ENCODE data around the gene ICOS.
"Not testable (repeated sequence)": the region's sequence is repeated elsewhere in the genome, so short reads cannot be mapped to it uniquely, and the experiment has no call there.

Gene ICOS

DNA sequence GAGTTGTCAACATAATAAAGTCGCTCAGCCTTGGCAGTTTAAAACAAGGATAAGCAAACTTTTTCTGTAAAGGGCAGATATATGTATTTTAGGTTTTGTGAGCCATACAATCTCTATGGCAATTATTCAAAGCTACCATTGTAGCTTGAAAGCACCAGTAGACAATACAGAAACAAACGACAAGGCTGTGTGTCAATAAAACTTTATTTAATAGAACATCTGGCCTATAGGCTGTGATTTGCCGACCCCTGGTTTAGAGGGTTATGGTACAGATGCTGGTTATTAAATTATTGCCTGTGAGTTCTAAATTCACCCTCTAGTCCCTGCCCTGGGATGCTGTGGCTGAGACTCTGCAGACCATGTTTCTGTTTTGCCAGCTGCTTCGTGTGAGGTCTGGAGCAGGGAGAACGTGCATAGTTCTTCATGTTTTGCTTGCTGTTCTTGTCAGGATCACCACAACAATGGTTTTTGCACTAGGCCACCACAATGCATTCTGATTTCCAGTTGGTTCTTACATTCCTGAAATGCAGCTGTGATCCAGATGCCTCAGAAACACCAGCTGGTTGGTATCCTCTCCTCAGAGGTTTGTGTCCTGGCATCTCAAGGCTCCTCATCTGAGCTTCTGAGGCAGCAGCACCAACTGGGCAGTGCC is 46.6 kb downstream of the ICOS start:
- no peak for DNase-seq

DNA sequence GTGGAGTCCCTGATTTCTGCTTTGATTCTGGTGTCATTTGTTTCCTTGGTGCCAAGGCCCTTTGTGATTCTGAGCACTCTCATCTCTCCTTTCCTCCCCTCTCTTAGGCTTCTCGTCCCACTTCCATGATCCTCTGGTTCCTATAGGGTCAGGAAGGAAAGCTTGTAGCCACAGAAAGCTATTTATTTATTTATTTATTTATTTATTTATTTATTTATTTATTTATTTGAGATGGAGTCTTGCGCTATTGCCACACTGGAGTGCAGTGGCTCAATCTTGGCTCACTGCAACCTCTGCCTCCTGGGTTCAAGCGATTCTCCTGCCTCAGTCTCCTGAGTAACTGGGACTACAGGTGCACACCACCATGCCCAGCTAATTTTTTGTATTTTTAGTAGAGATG is 49.4 kb downstream of the ICOS start:
- not testable (repeated sequence) for DNase-seq

DNA sequence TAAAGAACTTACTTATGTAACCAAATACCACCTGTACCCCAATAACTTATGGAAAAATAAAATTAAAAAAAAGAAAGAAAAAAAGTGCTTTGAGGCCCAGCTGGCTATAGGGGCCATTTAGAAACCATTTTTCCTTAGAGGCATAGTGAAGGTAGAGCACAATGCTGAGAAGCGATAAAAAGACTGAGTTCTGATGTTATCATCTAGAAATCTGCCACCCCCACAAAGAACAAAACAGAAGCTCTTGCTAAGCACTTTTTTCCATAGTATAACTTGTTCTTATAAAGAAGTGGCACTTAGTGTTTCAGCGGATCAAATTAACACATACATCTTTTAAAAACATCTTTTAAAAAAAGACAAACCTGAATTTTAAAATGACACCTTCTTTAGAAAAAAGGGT is 51.4 kb downstream of the ICOS start:
- DNase-seq = no peak

DNA sequence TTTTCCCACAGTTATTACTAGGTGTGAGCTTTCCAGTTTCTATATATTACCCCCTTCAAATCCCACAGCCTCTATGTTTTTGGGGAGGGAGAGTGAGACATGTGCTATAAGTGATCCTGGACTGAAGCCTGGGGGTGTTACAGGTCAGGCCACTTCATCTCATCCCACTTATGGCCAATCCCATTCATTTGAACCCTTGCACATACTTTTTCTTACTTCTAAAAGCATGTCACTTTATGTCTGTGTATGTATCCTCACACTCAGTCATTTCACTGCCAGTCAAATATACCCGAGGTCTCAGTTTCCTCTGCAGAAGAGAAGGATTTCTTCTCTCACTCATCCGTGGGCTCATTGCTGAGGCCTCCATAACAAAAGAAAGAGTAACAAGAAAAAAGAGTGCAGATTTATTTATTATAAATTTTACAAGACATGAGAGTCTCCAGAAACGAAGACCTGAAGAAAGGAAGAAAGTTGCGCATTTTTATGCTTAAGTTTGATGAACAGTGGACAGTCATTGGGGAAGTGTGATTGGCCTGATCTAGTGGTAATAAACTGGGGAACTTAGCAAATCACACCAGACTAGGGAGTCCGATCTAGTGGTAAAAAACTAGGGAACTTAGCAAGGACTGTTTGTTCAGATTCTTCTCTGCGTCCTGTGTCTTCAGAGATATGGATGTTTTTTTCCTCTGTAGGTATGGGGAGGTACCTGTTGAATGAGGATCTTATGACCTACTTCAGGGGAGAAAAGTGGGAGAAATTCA is 52.1 kb downstream of the ICOS start:
- no peak for DNase-seq

DNA sequence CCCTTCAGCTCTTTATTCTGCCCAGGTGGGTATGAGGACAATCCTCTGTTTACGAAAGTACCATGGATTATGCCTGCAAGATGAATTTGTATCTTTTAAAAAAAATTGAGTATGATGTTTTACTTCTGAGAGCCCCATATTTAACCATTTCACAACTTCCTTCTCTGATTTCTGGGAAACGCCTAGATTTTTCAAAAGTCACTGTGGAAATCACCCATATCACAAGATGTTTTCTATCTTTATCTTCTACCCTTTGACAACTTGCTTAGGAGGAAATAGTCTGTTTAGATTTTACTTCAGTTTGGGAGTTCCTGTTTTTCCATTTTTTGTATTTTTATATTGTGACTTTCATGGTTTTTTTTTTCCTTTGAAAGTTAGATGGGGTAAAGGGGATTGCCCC is 53.0 kb downstream of the ICOS start:
- DNase-seq = no peak

DNA sequence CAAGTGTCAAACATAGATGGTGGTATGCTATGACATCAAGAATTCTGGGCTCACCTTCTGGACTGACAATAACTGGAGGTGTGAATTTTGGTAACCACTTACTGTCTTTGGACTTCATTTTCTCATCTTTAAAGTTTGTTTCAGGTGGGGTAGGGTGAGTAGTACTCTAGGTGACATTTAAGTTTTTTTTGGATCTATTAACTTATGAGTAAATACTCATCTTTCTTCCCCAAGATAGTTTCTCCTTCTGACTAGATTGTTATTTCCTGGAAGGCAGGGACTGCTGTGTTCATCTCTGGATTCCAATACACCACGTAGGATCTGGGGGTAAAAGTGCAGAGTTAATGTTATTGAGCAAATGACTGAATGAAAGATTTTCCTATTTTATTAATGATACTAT is 55.9 kb downstream of the ICOS start:
- DNase-seq = no peak

DNA sequence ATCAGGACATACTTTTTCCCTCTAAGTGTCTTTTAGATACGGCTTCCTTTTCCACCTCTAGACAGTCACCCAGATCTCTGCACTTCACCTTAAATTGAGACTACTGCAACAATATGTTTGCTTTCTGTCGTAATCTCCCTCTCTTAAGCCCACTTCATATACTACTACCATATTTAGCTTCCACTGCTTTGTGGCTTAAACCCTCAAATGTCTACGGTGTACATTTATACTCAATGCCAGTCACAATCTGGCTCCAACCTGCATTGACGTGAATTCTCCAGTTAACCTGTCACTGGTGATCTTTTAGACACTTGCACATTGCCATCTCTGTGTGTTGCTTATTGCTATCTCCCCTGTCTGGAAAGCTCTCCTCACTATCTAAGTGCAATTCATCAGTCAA is 56.4 kb downstream of the ICOS start:
- no peak for DNase-seq

DNA sequence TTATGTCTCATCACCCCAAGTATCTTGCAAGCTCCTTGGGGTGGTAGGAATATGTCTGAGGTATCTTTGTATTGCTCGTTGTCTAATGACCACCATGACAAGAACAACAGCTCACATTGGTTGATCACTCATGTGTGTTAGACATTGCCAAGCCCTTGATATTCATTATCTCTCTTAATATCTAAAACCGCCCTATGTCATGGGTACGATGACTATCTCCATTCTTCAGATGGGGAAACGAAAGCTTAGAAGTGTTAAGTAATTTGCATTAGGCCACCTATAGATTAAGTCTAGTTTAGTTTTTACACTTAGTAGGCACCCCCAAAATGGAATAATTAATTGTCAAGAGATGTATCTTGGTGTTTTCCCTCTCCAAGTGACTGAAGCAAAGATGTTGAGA is 57.0 kb downstream of the ICOS start:
- no peak for DNase-seq

DNA sequence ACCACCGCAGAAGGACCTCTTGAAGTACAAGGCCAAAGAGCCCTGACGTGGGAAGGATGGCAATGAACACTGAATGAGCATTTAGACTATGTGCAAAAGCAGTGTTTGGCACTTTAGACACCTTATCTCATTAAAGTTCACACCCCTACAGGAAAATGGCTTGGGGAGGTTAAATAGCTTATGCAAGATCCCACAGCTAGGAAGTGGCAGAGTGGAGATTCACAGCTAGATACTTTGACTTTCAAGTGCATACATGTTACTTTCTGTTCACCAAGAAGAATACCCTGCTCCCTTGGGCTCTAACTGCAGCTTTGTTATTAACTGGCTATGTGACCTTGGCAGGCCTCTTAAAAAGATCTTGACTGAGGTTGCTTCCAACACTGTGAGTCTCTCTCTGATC is 58.2 kb downstream of the ICOS start:
- no peak for DNase-seq

DNA sequence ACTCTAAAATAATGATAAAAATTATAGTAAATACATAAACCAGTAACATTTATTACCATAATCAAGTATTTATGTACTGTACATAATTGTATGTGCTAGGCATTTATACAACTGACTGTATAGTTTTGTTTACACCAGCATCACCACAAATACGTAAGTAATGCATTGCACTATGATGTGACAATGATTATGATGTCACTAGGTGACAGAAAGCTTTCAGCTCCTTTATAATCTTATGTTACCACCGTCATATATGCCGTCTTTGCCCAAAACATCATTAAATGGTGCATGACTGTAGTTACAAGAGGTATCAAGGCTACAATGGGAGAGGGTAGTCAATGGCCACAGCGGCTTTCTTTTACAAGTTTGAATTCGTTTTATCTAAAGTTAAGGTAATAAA is 60.1 kb downstream of the ICOS start:
- no peak for DNase-seq

DNA sequence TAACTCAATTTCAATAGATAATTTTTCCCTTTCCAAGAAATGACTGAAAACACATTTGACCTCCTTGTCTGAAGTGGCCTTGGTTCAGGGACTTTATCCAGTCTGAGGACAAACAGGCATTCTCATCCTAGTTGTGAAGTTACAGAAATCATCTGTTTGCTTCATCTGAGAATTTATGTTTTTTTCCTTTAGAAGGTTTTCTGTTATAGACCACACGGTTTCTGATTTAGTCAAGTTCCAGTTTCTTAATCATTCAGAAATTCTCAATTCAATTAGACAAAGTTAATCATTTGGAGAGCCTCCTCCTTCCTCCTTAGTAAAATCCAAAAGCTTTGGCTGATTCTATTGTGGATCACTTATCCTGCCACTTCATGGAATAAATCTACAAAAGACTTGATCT is 60.9 kb downstream of the ICOS start:
- DNase-seq = no peak

DNA sequence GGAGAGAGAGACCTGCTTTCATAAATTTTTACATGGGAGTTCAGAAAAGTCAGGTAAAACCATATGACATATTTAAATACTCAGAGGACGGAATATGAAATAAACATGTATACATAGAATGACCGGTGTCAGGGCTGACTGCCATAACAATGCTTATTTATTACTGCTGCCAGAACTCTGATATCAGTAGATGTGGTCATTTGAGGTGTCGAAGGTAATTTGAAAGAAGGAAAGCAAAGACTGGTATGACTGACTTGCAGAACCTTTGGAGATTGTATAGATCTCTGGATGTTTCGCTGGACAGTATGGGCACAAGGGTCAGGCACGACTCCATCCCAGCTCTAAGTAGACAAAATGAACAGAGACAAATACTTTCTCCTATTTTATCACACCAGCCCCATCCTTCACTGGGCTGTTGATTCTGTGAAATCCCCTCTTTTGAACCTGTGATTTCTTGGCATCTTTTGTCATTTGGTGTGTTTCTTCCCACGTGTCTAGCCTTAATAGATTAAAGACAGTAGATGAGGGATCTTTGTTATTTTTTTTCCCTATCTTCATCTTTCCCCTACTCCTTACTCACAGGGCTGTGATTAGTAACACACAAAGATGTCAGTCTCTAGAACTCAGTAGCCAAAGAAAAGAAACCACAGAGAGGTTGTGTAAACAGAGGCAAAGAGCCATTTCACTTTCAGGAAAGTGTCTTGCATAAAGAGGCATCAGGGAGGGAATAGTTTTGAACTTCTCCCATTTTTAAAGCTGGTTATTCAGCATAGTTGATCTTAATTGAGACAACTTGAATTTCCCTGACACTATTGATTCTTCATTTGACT is 61.6 kb downstream of the ICOS start:
- DNase-seq = no peak

DNA sequence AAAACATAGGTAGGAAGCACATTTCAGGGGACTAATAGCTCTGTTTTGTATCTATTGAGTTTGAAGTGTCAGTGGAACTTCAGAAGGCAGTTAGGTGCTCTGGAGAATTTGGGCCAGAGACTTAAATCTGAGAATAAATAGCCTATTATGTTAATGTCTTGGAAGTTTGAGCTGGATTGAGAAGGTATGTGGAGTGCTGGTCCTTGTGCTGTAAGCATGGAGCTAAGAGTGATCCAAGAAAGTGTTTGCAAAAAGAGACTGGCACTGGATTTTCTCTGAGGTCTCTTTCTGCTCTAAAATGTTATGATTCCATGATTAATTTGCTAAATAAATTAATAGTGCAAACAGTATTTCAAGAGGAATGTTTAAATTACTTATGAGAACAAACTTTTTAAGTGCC is 63.3 kb downstream of the ICOS start:
- DNase-seq = no peak

DNA sequence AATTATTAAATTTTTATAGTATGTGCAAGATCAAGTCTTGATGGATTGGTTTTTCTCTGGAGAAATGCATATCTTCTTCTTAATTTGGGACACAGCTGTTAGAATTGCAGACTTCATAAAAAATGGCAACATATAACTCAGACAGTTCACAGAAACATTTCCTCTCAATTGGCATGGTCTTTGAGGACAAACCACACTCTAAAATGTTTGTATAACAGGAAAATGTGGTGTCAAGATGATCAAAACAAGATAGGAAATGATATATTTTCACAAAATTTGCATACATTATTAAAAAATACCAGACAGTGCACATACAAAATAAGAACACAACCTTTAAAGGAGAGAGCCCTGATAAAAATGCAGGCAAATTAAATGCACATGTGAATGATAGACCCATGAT is 63.9 kb downstream of the ICOS start:
- DNase-seq = no peak

DNA sequence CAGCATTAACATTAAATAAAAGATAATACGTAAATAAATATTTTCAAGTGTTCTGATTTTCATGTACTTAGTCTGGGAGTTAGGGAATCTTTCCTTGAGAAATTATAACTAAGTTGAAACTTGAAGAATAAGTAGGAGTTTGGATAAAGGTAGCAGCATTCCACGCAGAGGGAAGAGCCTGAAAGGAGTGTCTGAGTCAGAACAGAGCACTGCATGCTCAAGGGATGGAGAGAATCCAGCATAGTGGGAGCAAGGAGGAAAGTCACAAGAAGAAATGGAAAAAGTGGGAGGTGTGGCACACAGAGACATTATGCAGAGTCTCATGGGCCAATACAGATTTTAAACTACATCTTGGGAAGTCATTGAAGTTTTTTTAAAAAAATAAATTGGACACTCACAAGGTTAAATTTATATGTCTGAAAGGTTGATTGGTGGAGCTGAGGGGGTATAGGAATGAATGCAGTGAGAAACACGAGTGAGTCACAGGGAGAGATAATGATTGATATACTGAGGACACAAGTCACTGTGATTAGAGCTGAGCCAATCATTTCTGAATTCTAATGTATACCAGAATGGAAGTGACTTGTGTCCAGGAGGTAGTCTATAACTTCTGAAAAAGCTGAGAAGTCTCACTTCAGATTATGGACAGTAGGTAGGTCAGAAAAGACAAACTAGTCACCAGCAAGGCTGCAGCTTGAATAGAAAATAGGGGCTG is 66.9 kb downstream of the ICOS start:
- DNase-seq = no peak

DNA sequence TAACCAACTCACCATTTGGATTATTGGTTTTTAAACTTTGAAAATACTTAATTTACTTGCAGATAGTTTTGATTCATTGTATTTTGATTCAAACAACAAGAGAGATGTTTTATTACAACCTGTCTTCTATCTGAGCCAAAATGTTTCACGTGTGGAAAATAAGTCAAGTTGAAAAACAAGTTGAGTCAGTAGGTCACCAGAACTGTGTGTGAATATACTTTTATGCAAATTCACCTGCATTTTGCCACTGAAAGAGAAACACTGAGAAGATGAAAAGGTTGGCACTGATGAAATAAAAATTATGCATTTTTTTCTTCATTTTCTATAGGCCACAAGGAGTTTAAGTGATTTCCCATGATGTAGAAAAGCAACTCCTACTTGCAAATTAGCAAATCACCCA is 68.3 kb downstream of the ICOS start:
- no peak for DNase-seq

DNA sequence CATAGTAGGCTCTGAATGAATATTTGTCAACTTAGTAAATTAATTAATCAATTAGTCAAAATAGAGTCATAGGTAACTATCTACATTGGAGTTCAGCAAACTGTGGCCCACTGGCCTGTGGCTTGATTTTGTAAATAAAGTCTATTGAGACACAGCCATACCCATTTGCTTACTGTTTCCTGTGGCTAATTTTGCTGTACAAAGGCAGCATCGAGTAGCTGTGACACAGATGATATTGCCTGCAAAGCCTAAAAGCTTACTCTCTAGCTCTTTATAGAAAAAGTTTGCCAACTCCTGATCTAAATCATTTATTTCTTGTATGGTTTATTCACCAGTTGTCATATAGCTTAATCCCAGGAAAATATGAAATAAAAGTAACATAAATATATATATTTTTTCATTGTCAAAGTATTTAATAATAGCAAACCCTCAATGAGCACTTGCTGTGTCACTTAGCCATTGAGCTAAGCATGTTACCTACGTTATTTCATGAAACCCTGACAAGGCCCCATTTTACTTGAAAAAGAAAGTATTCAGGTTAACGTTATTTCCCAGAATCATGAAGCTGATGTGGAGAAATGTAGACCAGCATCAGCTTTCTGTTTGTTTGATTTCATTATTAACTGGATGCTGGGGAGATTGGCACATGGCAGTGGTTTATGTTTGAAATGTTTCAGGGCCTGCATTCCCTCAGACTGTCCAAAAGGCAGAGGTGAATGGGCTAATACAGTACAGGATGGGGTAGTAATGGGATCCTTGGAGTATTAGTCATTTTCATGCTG is 69.6 kb downstream of the ICOS start:
- DNase-seq = no peak

DNA sequence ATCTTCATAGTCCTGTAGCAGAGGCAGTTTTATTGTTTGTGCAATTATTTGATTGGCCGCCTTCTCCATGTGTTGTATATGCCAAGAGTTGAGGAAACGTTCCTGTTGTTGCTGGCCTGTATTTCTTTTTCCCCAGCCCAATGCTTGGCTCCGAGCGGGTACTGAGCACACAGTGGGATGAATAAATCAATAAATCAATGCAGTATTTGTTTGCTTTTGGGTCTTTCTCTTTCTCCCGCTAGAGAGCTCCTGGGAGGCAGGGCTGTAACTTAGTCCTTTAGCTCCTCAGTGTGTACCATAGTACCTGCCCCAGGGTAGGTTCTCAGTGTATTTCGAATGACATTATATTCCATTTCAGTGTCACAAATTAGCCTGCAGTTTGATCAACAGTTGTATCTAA is 71.8 kb downstream of the ICOS start:
- DNase-seq = no peak

DNA sequence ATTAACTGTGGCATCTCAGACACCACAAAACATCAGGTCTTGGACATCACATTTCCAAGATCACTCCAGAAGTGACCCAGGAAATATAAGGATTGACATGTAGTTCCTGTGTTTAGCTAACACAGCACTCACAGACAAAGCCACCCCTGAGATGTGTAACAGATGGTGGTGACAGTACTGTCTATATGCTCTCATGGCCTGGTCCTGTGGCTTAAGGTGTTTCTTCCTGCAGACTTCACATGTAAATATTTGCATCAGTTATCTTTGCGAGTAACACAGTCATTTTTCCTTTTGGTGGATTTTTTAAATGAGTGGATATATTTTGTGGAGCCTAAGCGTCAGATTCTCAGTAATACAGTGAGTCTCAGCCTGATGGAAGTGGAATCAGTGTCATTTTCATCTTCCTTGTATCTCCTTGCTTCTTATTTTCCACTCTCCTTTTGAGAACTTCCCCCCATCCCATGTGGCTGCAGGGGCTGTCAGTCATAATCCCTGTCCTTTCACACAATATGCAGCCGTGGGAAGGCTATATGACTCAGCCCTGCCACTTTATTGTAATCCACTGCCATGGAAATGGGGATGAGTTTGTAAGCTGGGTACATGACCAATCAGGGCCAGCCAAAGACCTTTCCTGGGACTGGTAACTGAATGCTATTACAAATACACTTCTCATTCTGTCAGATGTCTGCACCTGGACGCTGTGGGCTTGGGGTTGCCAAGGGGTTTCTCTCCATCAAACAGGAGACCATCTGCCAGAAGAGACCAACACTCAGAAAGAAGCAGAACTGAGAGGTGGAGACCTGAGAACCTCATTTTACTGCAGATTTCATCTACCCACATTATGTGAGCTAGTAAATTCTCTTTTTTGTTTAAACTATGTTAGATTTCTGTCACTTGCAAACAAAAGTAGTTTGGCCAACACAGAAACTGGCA is 74.3 kb downstream of the ICOS start:
- DNase-seq = no peak

Data from T1000 (cell line).